PC-3 (cell line): ENCODE data around the gene TTC6.

Experiments used
- CTCF ChIP-seq: fragments of 300-600 bp; sonication (generic); conservative IDR thresholded peaks from 2 replicates; pipeline ENCODE4 v1.5.1; 2017; ENCODE audit warnings: antibody characterized with exemption, low read depth, mild to moderate bottlenecking, low read length
- EZH2 ChIP-seq: fragments of 300-600 bp; sonication (generic); IDR thresholded peaks from one replicate; pipeline ENCODE4 v1.6.1; 2017; ENCODE audit warnings: antibody characterized with exemption, mild to moderate bottlenecking, low read length; ENCODE audit not compliant: unreplicated experiment
- EZH2phosphoT487 ChIP-seq: fragments of 300-600 bp; sonication (generic); IDR thresholded peaks from 2 replicates; pipeline ENCODE4 v1.6.1; 2018; ENCODE audit warnings: mild to moderate bottlenecking, antibody characterized with exemption, low read length, borderline replicate concordance

- TF ChIP-seq CTCF (no peak), EZH2 (no peak), EZH2phosphoT487 (no peak)
These were observed 6.4 kb downstream of the TTC6 start for GRCh38 chr14:37601865-37602264.
